H1 (cell line): ENCODE data around the gene HMGN1. TPM values are rescaled to one million over a fixed set of nuclear protein-coding genes. Genes with fewer than 3 reads are reported as not detected.

Experiments used
- ASH2L ChIP-seq: fragments of 200-600, 300-600 bp; sonication (generic); IDR thresholded peaks from one replicate; pipeline ENCODE4 v1.7.1; 2017; ENCODE audit warnings: low read length
- CHD7 ChIP-seq: fragments of 300-600 bp; sonication (generic); IDR thresholded peaks from 2 replicates; pipeline ENCODE4 v1.7.1; 2012; ENCODE audit warnings: low read length, moderate library complexity, mild to moderate bottlenecking, inconsistent platforms; ENCODE audit not compliant: insufficient replicate concordance
- HDAC2 ChIP-seq, 2 experiments: fragments of 300-600 bp in 1 of 2; sonication (generic) in 1 of 2; IDR thresholded peaks; 2 replicates each; pipeline ENCODE4 v1.6.1; 2011 to 2012; ENCODE audit warnings: low read depth in 2 of 2, low read length in 2 of 2, mild to moderate bottlenecking in 2 of 2, moderate library complexity in 2 of 2, borderline replicate concordance in 1 of 2, inconsistent platforms in 1 of 2
- NRF1 ChIP-seq: IDR thresholded peaks from 2 replicates; pipeline ENCODE4 v1.6.1; 2011; ENCODE audit warnings: mild to moderate bottlenecking, low read depth, low read length, improper control_type of control experiment
- polyA plus RNA-seq, 7 experiments: library from polyadenylated mRNA; depleted of rRNA in 3 of 7; stranded (reverse) in 5 of 7; unstranded in 2 of 7; fragments of >200 nt in 5 of 7; fragments of 200-250 nt in 2 of 7; gene quantifications; 1 replicate in 5 of 7; 2 replicates in 1 of 7; 4 replicates in 1 of 7; pipeline versions ENCODE4 v1.2.1 to v1.2.3, GENCODE V29; 2011 to 2013; ENCODE audit warnings: missing spikeins in 2 of 7, mixed read lengths in 2 of 7
- total RNA-seq: library from RNA; stranded (reverse); fragmentation: NEBNext Ultra II Directional; extraction: Animal tissue kit (Norgen Biotek cat#: 25700); gene quantifications from 2 replicates; pipeline ENCODE4 v1.2.1, GENCODE V29; 2021

The HMGN1 gene
- total and polyA plus RNA-seq, 2 of the 8 experiments (the other 6 are each of a cell fraction or from before 2014, with no cell fraction given) = 279 to 505 TPM

GRCh38 chr21:39349211-39350093, 564 bp upstream of the HMGN1 start (continued):
- TF ChIP-seq CHD7 = no peak
- TF ChIP-seq NRF1 = peak; percentile 48
- peak; percentile 82 for TF ChIP-seq ASH2L
- TF ChIP-seq HDAC2 (IDR thresholded peaks at IDR 0.05; ENCODE audit: borderline replicate concordance in 1 of 2, low read depth in 2 of 2, low read length in 2 of 2) = 0 out of 4 replicates have a peak, but pooled peaks have one; percentile 33 to 46
